ENCODE measurements around the gene RBPJL.
"Not testable (repeated sequence)": the region's sequence is repeated elsewhere in the genome, so short reads cannot be mapped to it uniquely, and the experiment has no call there.

The RBPJL gene

GRCh38 chr20:45343532-45344167, 37.0 kb downstream of the RBPJL start:
- DNase-seq: no peak

GRCh38 chr20:45344168-45344860, 37.7 kb downstream of the RBPJL start:
- no peak for DNase-seq

GRCh38 chr20:45345104-45345936, 38.7 kb downstream of the RBPJL start:
- DNase-seq: no peak

- DNase-seq: no peak
Observed at GRCh38 chr20:45346291-45346718, 39.7 kb downstream of the RBPJL start.

GRCh38 chr20:45346851-45347250, 40.2 kb downstream of the RBPJL start:
- no peak for DNase-seq

- DNase-seq: no peak
Observed at GRCh38 chr20:45347297-45347935, 40.8 kb downstream of the RBPJL start.

GRCh38 chr20:45347936-45348778, 41.5 kb downstream of the RBPJL start, which contains the start of gene SDC4:
TSS of gene SDC4 (minus strand) at chr20:45348424. CDS start at chr20:45348384, 40 bp downstream.
- DNase-seq: no peak

GRCh38 chr20:45350217-45350616, 43.6 kb downstream of the RBPJL start:
- DNase-seq: no peak

GRCh38 chr20:45350795-45351194, 44.2 kb downstream of the RBPJL start:
- not testable (repeated sequence) for DNase-seq

- no peak for DNase-seq
Observed at GRCh38 chr20:45352729-45353128, 46.1 kb downstream of the RBPJL start.

- no peak for DNase-seq
Observed at GRCh38 chr20:45353746-45354145, 47.1 kb downstream of the RBPJL start.

- no peak for DNase-seq
Observed at GRCh38 chr20:45354423-45355208, 48.0 kb downstream of the RBPJL start.

GRCh38 chr20:45355209-45356084, 48.8 kb downstream of the RBPJL start:
- no peak for DNase-seq

GRCh38 chr20:45358282-45359068, 51.8 kb downstream of the RBPJL start:
- no peak for DNase-seq

GRCh38 chr20:45359069-45359405, 52.4 kb downstream of the RBPJL start:
- no peak for DNase-seq

GRCh38 chr20:45359406-45360148, 52.9 kb downstream of the RBPJL start:
- DNase-seq: no peak

GRCh38 chr20:45361793-45362192, 55.2 kb downstream of the RBPJL start:
- DNase-seq: no peak

GRCh38 chr20:45362804-45363610, 56.4 kb downstream of the RBPJL start, which contains the start of gene SYS1:
TSS of gene SYS1 (plus strand) at chr20:45363156. CDS start at chr20:45363532, 376 bp downstream.
- peak; percentile 89 for DNase-seq

Measured in DMS79 treated with DMSO at 0.1 percent for 48 hours (cell line).